Colonic mucosa (tissue), 4 donors: ENCODE results near the gene ZSWIM8. TPM values are rescaled to one million over a fixed set of nuclear protein-coding genes. Genes with fewer than 3 reads are reported as not detected.

Experiments
- DNase-seq: peaks from one replicate; pipeline ENCODE4 v3.0.0-alpha.2; 2020
- H3K27ac ChIP-seq: fragments of 200-600 bp; one replicate; pipeline ENCODE4 v1.8.0; 2021
- H3K27me3 ChIP-seq: fragments of 200-600 bp; one replicate; pipeline ENCODE4 v1.8.0; 2021
- H3K36me3 ChIP-seq: fragments of 200-600 bp; one replicate; pipeline ENCODE4 v1.8.0; 2021
- H3K4me1 ChIP-seq: fragments of 200-600 bp; one replicate; pipeline ENCODE4 v1.8.0; 2021; ENCODE audit warnings: mild to moderate bottlenecking
- H3K4me3 ChIP-seq: fragments of 200-600 bp; one replicate; pipeline ENCODE4 v1.8.0; 2021
- H3K9ac ChIP-seq, 2 donors: one replicate each; pipeline ENCODE4 v1.7.0; 2013; ENCODE audit warnings: control low read depth in 2 of 2, low read depth in 2 of 2, low read length in 2 of 2
- H3K9me3 ChIP-seq: fragments of 200-600 bp; one replicate; pipeline ENCODE4 v1.8.0; 2021
- intact Hi-C: fragments of 100-400 bp; cut with DNase I; formaldehyde crosslinking; loops from one replicate; pipeline ENCODE4 v1.14.1; 2022
- total RNA-seq, 2 donors: library from RNA; stranded (reverse); fragmentation: NEBNext Ultra II Directional in 1 of 2; extraction: Animal tissue kit (Norgen Biotek cat#: 25700) in 1 of 2; gene quantifications; one replicate each; pipeline ENCODE4 v1.2.1, GENCODE V29; 2021
- TF ChIP-seq, protein P1 (sequence below): fragments of 200-600 bp; IDR thresholded peaks from one replicate; pipeline ENCODE4 v1.8.0; 2022; ENCODE audit warnings: antibody characterized with exemption, mild to moderate bottlenecking
- donor health status: healthy.
- donor health status: DM: no; HTN: no; CAD: no.
- donor health status: DM: no; HTN: no; CAD: no.

ZSWIM8 gene
- total RNA-seq, 2 donors from 2014 or later, result 74.7 to 77.1 TPM

DNA sequence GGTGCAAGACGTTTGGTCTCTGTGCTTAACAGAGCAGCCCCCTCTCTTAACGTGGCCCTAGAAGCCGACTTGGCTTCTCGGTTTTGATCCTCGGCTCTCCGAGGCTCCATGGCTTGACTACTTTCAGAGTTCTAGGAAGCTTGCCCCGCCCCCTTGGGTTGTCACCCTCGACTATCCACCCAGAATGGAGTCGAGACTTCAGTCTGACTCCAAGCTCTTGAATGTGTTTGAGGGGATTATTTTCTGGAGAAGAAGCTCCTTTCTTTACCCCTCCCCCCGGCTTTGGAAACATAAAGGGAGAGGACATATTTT, 40.8 kb upstream of the ZSWIM8 start:
- TF ChIP-seq, protein P1, sequence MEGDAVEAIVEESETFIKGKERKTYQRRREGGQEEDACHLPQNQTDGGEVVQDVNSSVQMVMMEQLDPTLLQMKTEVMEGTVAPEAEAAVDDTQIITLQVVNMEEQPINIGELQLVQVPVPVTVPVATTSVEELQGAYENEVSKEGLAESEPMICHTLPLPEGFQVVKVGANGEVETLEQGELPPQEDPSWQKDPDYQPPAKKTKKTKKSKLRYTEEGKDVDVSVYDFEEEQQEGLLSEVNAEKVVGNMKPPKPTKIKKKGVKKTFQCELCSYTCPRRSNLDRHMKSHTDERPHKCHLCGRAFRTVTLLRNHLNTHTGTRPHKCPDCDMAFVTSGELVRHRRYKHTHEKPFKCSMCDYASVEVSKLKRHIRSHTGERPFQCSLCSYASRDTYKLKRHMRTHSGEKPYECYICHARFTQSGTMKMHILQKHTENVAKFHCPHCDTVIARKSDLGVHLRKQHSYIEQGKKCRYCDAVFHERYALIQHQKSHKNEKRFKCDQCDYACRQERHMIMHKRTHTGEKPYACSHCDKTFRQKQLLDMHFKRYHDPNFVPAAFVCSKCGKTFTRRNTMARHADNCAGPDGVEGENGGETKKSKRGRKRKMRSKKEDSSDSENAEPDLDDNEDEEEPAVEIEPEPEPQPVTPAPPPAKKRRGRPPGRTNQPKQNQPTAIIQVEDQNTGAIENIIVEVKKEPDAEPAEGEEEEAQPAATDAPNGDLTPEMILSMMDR, result no peak
- Histone ChIP-seq H3K4me1 (peaks cover 5% of the 10 kb centered on the region), H3K27ac (peak overlapping the region; percentile 94), H3K9ac (peak overlapping the region; percentile 94 to 97), H3K36me3 (peaks cover 15% of the 10 kb centered on the region), H3K4me3 (peak overlapping the region; percentile 97), H3K27me3 (no peaks in the 10 kb centered on the region), H3K9me3 (no peaks in the 10 kb centered on the region)
- intact Hi-C loops, result no loop called here
- peak; percentile 73 for DNase-seq

DNA sequence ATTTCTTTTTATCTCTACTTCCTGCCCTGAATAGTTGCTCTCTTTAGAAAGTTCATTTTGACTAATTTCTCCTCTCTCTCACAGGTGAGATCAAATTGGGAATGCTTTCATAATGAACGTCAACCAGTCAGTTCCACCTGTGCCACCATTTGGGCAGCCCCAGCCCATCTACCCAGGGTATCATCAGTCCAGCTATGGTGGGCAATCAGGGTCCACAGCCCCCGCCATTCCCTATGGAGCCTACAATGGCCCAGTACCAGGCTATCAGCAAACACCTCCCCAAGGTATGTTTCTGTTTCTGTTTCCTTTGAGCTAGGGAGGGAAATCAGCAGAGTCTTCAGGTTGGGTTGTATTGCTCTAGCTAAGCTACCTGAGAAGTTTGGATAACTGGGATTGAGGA, 38.7 kb upstream of the ZSWIM8 start:
- Histone ChIP-seq H3K9ac (no peak overlapping the region), H3K9me3 (no peaks in the 10 kb centered on the region), H3K4me3 (no peak overlapping the region), H3K4me1 (peaks cover 5% of the 10 kb centered on the region), H3K27ac (no peak overlapping the region), H3K36me3 (peaks cover 24% of the 10 kb centered on the region), H3K27me3 (no peaks in the 10 kb centered on the region)
- DNase-seq, result no peak
- TF ChIP-seq, protein P1, result no peak
- intact Hi-C loops, result no loop called here

DNA sequence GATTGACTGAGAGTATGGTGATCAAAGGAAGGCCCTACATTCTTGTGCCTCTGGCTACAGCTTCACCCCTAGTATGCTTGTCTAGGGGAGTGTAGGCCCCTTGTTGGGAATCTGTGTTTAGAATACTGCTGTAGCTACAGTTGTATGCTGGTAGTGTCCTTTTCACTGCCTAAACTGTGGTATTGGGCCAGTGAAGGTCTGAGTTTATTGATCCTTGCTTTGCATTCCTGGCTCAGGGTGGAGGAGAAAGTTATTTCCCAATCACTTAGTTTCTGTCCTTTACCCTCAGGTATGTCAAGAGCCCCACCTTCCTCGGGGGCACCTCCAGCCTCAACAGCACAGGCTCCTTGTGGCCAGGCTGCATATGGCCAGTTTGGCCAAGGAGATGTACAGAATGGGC, 34.6 kb upstream of the ZSWIM8 start:
- TF ChIP-seq, protein P1, result no peak
- Histone ChIP-seq H3K4me3 (no peak overlapping the region), H3K27ac (no peak overlapping the region), H3K27me3 (no peaks in the 10 kb centered on the region), H3K9ac (no peak overlapping the region), H3K36me3 (peaks cover 32% of the 10 kb centered on the region), H3K4me1 (no peaks in the 10 kb centered on the region), H3K9me3 (no peaks in the 10 kb centered on the region)
- intact Hi-C loops, result no loop called here
- no peak for DNase-seq

DNA sequence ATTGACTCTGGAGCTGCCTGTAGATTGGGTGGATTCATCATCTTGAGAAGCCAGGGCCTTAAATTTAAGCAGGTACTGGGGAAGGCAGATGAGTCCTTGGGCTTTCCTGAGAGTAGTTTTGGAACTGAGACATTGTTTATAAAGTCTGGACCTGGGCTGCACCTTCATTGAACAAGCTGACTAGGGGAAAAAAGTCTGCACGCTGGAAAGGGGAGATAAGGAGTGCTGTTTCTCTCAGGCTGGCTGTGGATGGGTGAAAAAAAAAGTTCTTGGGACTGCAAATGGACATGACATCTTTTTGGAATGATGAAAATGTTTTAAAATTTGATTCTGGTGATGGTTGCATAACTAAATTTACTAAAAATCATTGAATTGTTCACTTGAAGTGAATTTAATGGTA, 29.2 kb upstream of the ZSWIM8 start:
- H3K9me3 ChIP-seq, result no peaks in the 10 kb centered on the region
- intact Hi-C loops, result no loop called here
- no peaks in the 10 kb centered on the region for H3K27me3 ChIP-seq
- no peak for DNase-seq
- TF ChIP-seq, protein P1, result no peak
- H3K4me3 ChIP-seq, result no peak overlapping the region
- no peaks in the 10 kb centered on the region for H3K4me1 ChIP-seq
- peaks cover 28% of the 10 kb centered on the region for H3K36me3 ChIP-seq
- no peak overlapping the region for H3K27ac ChIP-seq
- no peak overlapping the region for H3K9ac ChIP-seq

DNA sequence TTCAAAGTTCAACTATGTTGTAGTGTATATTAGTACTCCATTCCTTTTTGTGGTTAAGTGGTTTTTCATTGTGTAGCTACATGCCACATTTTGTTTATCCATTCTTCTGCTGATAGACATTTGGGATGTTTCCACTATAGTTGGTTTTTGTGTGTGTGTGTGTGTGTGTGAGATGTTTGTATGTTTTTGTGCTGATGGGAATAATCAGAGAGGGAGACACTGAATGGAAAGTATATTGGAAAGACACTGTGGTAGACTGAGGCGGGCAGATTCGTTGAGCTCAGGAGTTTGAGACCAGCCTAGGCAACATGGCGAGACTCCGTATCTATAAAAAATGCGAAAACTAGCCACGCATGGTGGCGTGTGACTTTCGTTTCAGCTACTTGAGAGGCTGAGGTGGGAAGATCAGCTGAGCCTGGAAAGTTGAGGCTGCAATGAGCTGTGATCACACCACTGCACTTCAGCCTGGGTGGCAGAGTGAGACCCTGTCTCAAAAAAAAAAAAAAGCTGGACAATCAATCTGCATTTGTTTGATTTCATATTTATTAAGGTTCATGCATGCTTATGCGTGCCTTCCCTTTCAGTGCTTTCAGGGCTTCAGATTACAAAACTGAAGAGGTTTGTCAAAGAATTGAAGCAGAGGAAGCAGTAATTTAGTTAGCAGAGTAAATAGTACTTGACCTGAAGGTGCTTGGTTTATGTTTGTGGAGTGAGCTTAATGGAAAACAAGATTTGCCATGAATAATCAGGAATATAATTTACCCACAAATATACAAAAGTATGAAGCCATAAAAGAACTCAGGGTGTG, 26.5 kb upstream of the ZSWIM8 start:
- intact Hi-C loops, result no loop called here
- Histone ChIP-seq H3K27ac (no peak overlapping the region), H3K36me3 (peaks cover 35% of the 10 kb centered on the region), H3K4me1 (no peaks in the 10 kb centered on the region), H3K27me3 (no peaks in the 10 kb centered on the region), H3K4me3 (no peak overlapping the region), H3K9me3 (no peaks in the 10 kb centered on the region), H3K9ac (no peak overlapping the region)
- TF ChIP-seq, protein P1, result no peak
- DNase-seq, result no peak
